Hypothalamus (tissue), 51 donors: ENCODE results near the gene HNRNPLL.

Experiments
- DNase-seq, 51 donors: peaks; one replicate each; lab custom pipeline; 2025; lab: John Stamatoyannopoulos, UW

The HNRNPLL gene

DNA sequence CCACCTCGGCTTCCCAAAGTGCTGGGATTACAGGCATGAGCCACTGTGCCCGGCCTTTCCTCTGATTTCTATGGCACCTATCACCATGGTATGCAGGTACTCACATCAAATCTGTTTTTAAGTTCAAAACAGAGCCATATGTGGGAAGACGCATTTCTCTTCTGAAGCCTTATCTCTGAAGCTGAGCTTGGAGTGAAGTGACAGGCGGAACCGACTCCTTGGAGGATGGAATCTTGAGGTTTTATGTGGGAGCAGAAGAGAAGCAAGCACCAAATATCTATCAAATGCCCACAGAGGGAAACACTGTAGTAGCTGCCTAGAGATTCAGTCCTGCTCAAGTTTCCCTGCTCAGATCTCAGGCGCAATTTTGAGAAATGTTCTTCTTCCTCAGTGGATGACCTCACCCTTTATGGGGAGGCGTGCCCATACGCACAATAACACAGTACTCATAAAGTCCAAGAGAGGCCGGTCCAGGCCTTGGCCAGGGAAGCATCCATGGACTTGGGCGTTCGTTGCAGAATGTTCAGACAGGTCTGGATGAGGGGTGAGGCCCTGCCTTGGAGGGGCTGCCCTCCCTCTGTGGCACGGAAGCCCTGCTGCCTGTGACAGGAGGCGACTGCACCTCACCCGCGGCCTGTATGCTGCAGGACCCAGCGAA is 67.9 kb downstream of the HNRNPLL start:
- DNase-seq: no peak

- DNase-seq: no peak
These were observed 68.8 kb downstream of the HNRNPLL start for GRCh38 chr2:38533757-38534545.

- DNase-seq: peak in 7 of 51 donors; percentile 6 to 19 (median 10)
These were observed 69.5 kb downstream of the HNRNPLL start for GRCh38 chr2:38533180-38533579.

DNA sequence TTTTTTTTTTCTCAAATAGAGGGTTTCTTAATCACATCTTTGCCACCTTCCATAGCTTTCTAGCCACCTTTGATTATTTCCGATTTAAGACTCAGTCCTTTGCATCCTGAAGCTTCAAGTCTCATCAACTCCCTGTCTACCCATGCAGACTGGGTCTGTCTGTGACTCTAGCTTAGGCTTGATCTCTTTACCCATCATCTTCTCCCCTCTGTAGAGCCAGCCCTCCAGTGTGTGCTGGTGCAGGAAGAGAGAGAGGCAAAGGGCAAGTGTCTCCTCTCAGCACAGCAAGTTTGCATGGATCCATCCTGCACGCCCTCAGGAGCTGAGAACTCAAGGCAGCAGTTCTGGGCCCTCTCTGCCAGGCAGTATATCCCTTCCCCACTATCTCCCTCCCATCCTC is 70.4 kb downstream of the HNRNPLL start:
- no peak for DNase-seq

DNA sequence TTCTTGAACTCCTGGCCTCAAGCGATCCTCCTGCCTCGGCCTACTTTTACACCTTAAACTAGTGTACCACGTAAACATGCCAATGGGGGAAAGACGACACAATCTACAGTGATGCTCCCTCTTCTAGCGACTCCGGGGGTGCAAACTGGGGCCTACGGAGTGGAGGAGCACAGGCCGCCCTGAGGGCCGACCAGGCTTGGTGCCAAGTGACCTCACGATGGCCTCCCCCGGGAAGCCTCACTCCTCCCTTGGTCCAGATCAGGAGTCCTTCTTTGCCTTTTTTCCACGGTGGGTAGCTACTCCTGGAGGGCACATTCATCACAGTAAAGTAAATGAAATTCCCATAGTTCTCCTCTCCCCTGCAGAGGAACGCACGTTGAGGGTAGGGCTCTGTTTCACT is 73.5 kb downstream of the HNRNPLL start:
- no peak for DNase-seq

DNA sequence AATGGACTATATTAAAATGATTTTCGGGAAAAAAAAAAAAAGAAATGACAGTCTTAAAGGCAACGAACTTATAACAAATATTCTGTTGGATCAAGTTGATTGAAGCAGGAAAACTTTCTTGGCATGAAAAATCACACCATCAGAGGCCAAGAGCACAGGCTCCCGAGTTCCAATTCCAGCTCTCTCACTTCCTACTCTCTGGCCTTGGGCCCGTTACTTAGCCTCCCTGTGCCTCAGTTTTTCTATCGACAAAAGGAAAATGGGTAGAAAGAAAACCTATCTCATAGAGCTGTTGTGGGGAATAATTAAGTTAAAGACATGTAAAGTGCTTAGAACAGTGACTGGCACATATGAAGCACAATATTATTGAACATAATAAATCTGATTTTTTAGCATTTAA is 74.2 kb downstream of the HNRNPLL start:
- no peak for DNase-seq

- peak in 28 of 51 donors; percentile 8 to 68 (median 23) for DNase-seq
These were observed 74.7 kb downstream of the HNRNPLL start for GRCh38 chr2:38528008-38528442.

DNA sequence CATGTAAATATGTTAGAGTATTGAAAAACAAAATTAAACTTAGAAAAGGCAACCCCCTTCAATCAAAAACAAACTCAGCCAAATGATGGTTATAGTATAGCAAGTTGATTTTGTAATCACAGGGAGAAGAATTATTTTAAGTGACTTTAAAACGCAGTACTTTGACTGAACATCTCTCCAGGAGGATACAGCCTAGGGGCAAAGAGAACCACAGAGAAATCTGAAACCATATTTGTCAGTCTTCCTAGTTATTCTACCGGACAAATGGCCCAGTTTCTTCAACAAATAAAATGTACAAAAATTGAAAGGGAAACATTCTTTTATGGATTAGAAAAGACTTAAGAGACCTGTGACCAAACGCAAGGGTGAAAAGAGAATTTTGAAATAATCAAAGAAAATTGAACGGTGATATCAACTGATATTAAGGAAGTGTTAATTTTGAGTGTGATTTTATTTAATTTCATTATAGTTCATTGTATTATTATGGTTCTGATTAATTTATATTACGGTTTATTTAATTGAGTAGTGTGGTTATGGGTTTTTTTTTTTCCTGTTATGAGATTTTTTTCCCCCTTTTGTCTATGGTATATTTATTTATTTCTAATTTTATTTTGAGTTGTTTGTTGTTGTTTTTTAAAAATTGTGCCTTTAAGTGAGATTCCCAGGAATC is 75.3 kb downstream of the HNRNPLL start:
- DNase-seq: no peak

DNA sequence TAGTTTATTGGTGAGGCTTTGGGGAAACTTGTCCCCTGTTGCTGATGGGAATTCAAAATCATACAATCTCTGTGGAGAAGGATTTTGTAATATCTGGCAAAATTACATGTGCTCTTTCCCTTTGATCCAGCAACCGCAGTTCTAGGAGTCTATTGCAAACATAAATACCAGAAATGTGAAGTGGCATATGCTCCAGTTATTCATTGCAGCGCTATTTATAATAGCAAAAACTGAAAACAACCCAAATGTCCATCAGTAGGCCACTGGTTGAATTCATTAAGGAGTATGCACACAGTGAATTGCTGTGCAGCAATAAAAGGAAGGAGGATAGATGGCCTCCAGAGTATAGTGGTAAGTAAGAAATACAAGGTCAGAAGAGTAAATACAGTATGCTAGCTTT is 76.5 kb downstream of the HNRNPLL start:
- no peak for DNase-seq

DNA sequence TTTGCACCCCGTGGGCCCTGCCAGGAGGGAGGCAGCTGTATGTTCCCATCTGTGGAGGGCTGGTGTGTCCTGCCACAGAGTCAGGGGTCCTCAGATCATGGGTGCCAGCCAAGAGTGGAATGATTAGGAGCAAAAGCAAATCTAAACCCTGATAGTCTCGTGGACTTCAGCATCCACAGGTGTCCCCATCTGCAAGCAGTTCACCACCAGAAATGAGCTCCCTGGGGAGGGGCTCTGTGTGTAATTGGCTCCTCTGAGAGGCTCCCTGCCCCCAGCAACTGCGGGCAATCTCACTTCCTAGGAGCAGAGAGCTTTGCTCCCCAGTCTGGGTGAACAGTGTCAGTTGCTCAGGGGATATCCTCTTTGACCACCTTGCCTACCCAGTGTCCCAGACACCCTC is 78.1 kb downstream of the HNRNPLL start:
- DNase-seq: no peak

- DNase-seq: no peak
These were observed 78.8 kb downstream of the HNRNPLL start for GRCh38 chr2:38523728-38524437.

GRCh38 chr2:38522754-38523349 is 79.9 kb downstream of the HNRNPLL start:
- DNase-seq: no peak

DNA sequence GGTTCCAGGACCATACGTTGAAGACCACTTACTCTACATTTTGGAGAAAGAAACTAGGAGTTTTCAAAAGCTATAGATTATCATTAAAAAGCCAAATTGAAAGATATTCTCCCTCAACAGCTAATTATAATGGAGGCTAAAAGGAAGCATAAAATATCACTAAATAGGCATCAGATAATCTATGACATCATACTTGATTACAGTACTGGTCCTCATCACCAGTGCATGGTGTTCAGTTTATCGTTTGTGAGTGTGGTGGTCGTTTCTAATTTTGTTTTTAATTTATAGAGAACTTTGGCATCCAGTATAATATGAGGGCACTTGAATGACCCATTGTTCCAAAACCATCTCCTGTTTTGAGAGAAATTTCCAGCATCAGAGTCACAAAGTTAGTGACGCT is 80.9 kb downstream of the HNRNPLL start:
- no peak for DNase-seq

DNA sequence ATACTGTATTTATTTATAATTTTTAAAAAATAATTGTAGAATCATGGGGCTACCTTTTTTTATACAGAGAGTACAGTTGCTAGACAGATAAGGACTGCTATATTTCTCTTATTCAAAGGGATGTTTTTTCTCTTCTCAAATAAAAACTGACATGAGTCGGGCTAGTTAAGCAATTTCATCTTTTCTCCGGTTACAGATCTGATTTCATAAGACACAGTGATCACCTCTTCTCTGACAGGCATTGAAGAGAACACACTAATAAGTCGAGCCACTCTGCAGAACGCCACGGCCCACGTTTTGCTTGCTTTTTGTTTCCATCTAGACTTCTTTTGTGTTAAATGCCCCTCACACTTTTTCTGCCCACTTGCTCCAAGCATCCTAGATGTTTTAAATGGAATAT is 85.4 kb downstream of the HNRNPLL start:
- DNase-seq: no peak

- no peak for DNase-seq
These were observed 86.2 kb downstream of the HNRNPLL start for GRCh38 chr2:38516526-38516925.

DNA sequence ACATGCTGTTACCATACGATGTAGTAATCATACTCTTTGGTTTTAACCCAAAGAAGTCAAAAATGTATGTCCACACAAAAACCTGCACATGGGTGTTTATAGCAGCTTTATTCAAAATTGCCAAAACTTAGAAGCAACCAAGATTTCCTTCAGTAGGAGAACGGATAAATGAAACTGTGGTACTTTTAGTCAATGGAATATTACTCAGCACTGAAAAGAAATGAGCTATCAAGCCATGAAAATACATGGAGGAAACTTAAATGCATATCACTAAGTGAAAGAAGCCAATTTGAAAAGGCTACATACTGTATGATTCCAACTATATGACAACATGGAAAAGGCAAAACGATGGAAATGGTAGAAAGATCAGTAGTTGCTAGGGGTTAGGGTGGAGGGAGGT is 86.6 kb downstream of the HNRNPLL start:
- DNase-seq: no peak

GRCh38 chr2:38515155-38516074 is 87.3 kb downstream of the HNRNPLL start:
- DNase-seq: peak in 2 of 51 donors; percentile 5 to 64

DNA sequence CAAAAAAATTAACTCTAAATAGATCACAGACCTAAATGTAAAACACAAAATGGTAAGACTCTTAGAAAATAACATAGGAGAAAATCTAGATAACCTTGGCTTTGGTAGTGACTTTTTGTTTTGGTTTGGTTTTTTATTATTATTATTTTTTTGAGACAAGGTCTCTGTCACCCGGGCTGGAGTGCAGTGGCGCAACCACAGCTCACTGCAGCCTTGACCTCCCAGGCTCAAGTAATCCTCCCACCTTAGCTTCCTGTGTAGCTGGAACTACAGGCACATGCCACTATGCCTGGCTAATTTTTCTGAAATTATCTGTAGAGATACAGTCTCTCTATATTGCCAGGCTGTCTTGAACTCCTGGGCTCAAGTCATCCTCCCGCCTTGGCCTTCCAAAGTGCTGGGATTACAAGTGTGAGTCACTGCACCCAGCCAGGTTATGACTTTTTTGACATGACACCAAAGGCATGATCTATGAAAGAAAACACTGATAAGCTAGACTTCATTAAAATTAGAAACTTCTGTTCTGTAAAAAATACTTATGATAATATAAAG is 88.0 kb downstream of the HNRNPLL start:
- no peak for DNase-seq

DNA sequence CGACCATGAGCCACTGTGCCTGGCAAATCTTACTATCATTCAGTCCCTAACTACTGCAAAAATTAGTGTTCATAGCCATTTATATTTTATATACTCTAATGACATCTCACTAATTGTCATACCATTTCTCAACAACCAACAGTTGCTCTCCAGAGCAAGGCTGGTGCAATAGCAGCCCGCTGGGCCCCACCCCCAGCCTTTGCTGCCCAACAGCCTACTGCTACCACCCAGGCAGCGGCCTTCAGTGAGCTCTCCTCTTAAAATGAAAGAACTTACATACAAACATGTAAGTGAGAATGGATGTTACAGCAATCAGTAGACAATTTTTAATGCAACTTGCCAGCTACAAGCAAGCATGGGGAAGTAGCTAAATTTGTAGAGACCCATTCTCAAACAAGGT is 90.5 kb downstream of the HNRNPLL start:
- DNase-seq: no peak
